Keratinocyte (primary cell): ENCODE results near the gene SPTBN1. TPM values are rescaled to one million over a fixed set of nuclear protein-coding genes. Genes with fewer than 3 reads are reported as not detected.

ENCODE experiments used
- DNase-seq: peaks from one replicate; pipeline ENCODE4 v3.0.0-alpha.2; 2011; ENCODE audit warnings: low read depth, missing footprints, low spot score
- FAIRE-seq: peaks from 2 replicates; lab custom pipeline; 2011; peaks lifted over from hg19 to GRCh38; lab: Jason Lieb, UNC
- H2AFZ ChIP-seq: 2 replicates; pipeline ENCODE4 v1.6.0; 2012; ENCODE audit warnings: low read length, control low read depth, inconsistent platforms; ENCODE audit not compliant: control insufficient read depth
- H3K27ac ChIP-seq: 2 replicates; pipeline ENCODE4 v1.5.1; 2011; ENCODE audit warnings: low read length; ENCODE audit not compliant: control insufficient read depth, insufficient read depth
- H3K27me3 ChIP-seq: 3 replicates; pipeline ENCODE4 v1.6.0; 2011; ENCODE audit warnings: low read length; ENCODE audit not compliant: control insufficient read depth, insufficient read depth; ENCODE audit errors: extremely low read depth
- H3K36me3 ChIP-seq, 2 experiments: 2 replicates in 1 of 2; 3 replicates in 1 of 2; pipeline ENCODE4 v1.5.1; 2011; ENCODE audit warnings: low read length in 2 of 2, mild to moderate bottlenecking in 1 of 2; ENCODE audit not compliant: control insufficient read depth in 2 of 2, insufficient read depth in 2 of 2; ENCODE audit errors: extremely low read depth in 1 of 2
- H3K4me1 ChIP-seq: 3 replicates; pipeline ENCODE4 v1.5.1; 2011; ENCODE audit warnings: low read length; ENCODE audit not compliant: control insufficient read depth, insufficient read depth; ENCODE audit errors: extremely low read depth
- H3K4me2 ChIP-seq: 3 replicates; pipeline ENCODE4 v1.6.0; 2011; ENCODE audit warnings: low read depth, low read length; ENCODE audit not compliant: control insufficient read depth, insufficient read depth; ENCODE audit errors: extremely low read depth
- H3K4me3 ChIP-seq, 3 experiments: fragments of 200-600 bp in 1 of 3; sonication (generic) in 1 of 3; 2 replicates in 2 of 3; 3 replicates in 1 of 3; pipeline ENCODE4 v1.5.1; 2011 to 2016; ENCODE audit warnings: low read length in 3 of 3, mild to moderate bottlenecking in 3 of 3, control low read depth in 2 of 3, inconsistent platforms in 1 of 3, low read depth in 1 of 3, mixed read lengths in 1 of 3, mixed run types in 1 of 3, moderate library complexity in 1 of 3; ENCODE audit not compliant: control insufficient read depth in 2 of 3, insufficient read depth in 2 of 3; ENCODE audit errors: extremely low read depth in 1 of 3
- H3K79me2 ChIP-seq: 2 replicates; pipeline ENCODE4 v1.6.0; 2012; ENCODE audit warnings: low read length; ENCODE audit not compliant: control insufficient read depth, insufficient read depth
- H3K9ac ChIP-seq: 3 replicates; pipeline ENCODE4 v1.6.0; 2011; ENCODE audit warnings: low read length; ENCODE audit not compliant: control insufficient read depth, insufficient read depth; ENCODE audit errors: extremely low read depth
- H3K9me1 ChIP-seq: 3 replicates; pipeline ENCODE4 v1.6.0; 2011; ENCODE audit warnings: low read length; ENCODE audit not compliant: control insufficient read depth, insufficient read depth; ENCODE audit errors: extremely low read depth
- H3K9me3 ChIP-seq: 2 replicates; pipeline ENCODE4 v1.5.1; 2012; ENCODE audit warnings: low read depth, low read length; ENCODE audit not compliant: control insufficient read depth
- H4K20me1 ChIP-seq: 3 replicates; pipeline ENCODE4 v1.6.0; 2011; ENCODE audit warnings: low read length; ENCODE audit not compliant: control insufficient read depth, insufficient read depth; ENCODE audit errors: extremely low read depth
- EZH2 ChIP-seq: IDR thresholded peaks from one replicate; pipeline ENCODE4 v1.6.1; 2012; ENCODE audit warnings: inconsistent platforms, mild to moderate bottlenecking, low read length, moderate library complexity
- dilution Hi-C: fragments of 300-500 bp; cut with MboI; formaldehyde crosslinking; loops from one replicate; pipeline ENCODE4 v1.7.0; 2020; ENCODE audit warnings: low sequenced_read_pairs; ENCODE audit not compliant: extremely low pct_ligation_motif_present
- polyA plus RNA-seq, 5 experiments: library from polyadenylated mRNA; depleted of rRNA in 3 of 5; stranded (reverse) in 3 of 5; stranded (forward) in 1 of 5; unstranded in 1 of 5; fragments of >200 nt; gene quantifications; 1 replicate in 1 of 5; 2 replicates in 3 of 5; 3 replicates in 1 of 5; pipeline versions ENCODE4 v1.2.1 to v1.2.3, GENCODE V29; 2011 to 2012; ENCODE audit warnings: missing spikeins in 2 of 5, low read depth in 1 of 5, low replicate concordance in 1 of 5
- TF ChIP-seq, protein P1 (sequence below), 3 experiments: IDR thresholded peaks in 1 of 3; conservative IDR thresholded peaks in 1 of 3; optimal IDR thresholded peaks in 1 of 3; 2 replicates in 2 of 3; 3 replicates in 1 of 3; pipeline versions ENCODE3 to v1.5.1; 2011; ENCODE audit warnings: low read length in 3 of 3, mild to moderate bottlenecking in 3 of 3, moderate library complexity in 2 of 3, control low read depth in 1 of 3, inconsistent platforms in 1 of 3; ENCODE audit not compliant: insufficient read depth in 2 of 3; ENCODE audit errors: extremely low read depth in 1 of 3

Gene SPTBN1
- polyA plus RNA-seq, 1 donor (not counting 4 experiments of a cell fraction or from before 2014, with no cell fraction given) = 40.0 TPM

DNA sequence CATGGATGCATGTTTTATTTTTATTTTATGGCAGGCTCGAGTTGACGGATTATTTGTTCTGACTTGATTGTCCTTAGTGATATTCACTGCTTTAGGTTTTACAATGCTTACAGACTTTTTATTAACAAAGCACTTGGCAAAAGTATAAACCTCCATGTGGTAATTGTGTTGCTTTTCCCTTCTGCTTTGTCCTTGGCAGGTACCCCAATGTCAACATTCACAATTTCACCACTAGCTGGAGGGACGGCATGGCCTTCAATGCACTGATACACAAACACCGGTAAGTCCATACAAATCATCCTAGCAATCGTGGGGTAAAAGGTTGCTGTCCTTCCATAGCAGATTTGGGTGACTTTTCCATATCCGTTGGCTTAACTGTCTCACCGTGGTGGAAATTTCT is 161.3 kb downstream of the SPTBN1 start:
- H3K4me3 ChIP-seq = no peak overlapping the region
- H3K79me2 ChIP-seq = peaks cover 5% of the 10 kb centered on the region
- no peaks in the 10 kb centered on the region for H3K9me3 ChIP-seq
- H3K4me2 ChIP-seq = no peak overlapping the region
- DNase-seq (no peak), FAIRE-seq (no peak)
- no peaks in the 10 kb centered on the region for H3K9me1 ChIP-seq
- no peak overlapping the region for H2AFZ ChIP-seq
- no peaks in the 10 kb centered on the region for H3K27me3 ChIP-seq
- TF ChIP-seq EZH2 = no peak
- TF ChIP-seq, protein P1, sequence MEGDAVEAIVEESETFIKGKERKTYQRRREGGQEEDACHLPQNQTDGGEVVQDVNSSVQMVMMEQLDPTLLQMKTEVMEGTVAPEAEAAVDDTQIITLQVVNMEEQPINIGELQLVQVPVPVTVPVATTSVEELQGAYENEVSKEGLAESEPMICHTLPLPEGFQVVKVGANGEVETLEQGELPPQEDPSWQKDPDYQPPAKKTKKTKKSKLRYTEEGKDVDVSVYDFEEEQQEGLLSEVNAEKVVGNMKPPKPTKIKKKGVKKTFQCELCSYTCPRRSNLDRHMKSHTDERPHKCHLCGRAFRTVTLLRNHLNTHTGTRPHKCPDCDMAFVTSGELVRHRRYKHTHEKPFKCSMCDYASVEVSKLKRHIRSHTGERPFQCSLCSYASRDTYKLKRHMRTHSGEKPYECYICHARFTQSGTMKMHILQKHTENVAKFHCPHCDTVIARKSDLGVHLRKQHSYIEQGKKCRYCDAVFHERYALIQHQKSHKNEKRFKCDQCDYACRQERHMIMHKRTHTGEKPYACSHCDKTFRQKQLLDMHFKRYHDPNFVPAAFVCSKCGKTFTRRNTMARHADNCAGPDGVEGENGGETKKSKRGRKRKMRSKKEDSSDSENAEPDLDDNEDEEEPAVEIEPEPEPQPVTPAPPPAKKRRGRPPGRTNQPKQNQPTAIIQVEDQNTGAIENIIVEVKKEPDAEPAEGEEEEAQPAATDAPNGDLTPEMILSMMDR (optimal IDR thresholded peaks at IDR 0.05 in 1 of 3, IDR thresholded peaks at IDR 0.05 in 1 of 3, conservative IDR thresholded peaks at IDR 0.05 in 1 of 3; ENCODE audit: extremely low read depth in 1 of 3, insufficient read depth in 2 of 3, low read length in 3 of 3) = no peak
- no peak overlapping the region for H3K27ac ChIP-seq
- H4K20me1 ChIP-seq = peaks cover under 1% of the 10 kb centered on the region
- dilution Hi-C loops = no loop called here
- peaks cover 33 to 39% of the 10 kb centered on the region in 2 experiments for H3K36me3 ChIP-seq
- H3K9ac ChIP-seq = no peak overlapping the region
- H3K4me1 ChIP-seq = peaks cover 3% of the 10 kb centered on the region

DNA sequence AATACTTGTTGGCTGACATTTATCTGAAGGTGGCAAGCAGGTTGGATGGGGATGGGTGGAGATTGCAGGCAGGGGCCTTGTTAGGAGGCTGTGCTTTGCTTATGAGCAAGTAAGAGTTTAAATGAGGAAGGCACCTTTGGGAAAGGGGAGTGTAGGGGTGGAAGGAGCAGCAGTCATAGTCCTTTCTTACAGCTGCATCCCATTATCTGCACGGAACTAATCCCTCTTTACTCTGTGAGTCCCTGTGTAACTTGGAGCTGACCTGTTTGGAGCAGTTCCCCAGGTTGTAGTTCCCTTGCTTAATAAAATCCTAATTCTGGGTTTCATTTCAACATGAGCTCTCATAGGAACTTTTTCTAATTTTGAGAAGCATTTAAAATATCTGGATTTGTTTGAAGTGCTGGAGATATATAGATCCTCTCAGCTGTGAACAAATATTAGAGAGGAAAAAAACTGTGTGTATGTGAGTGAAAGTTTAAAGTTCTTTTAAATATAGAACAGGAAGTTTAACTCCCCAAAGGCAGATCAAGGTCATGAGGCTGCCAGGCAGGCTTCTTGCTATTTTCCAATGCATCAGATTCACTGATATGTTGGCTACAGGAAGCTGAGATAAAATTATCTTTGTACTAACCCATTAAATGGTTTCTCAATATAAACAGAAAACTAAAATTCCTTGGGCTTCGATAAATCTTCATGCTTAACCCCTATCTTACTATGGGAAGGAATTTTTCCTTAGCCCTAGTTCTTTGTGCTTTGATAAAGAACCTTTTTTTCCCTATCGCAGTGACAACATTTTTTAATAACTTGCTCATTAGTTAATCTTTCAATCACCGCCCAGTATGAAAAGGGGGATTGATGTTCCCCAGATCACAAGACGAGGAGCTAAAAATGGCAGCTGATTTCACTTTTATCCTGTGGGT is 162.8 kb downstream of the SPTBN1 start:
- Histone ChIP-seq H3K4me2 (no peak overlapping the region), H3K4me1 (no peaks in the 10 kb centered on the region), H3K36me3 (peaks cover 34 to 44% of the 10 kb centered on the region in 2 experiments), H4K20me1 (no peaks in the 10 kb centered on the region), H3K4me3 (no peak overlapping the region), H3K9me1 (no peaks in the 10 kb centered on the region), H3K27ac (no peak overlapping the region), H3K27me3 (no peaks in the 10 kb centered on the region), H3K9ac (no peak overlapping the region), H2AFZ (no peak overlapping the region), H3K79me2 (peaks cover 2% of the 10 kb centered on the region), H3K9me3 (no peaks in the 10 kb centered on the region)
- TF ChIP-seq, protein P1 (optimal IDR thresholded peaks at IDR 0.05 in 1 of 3, IDR thresholded peaks at IDR 0.05 in 1 of 3, conservative IDR thresholded peaks at IDR 0.05 in 1 of 3; ENCODE audit: extremely low read depth in 1 of 3, insufficient read depth in 2 of 3, low read length in 3 of 3) = no peak
- no peak for TF ChIP-seq EZH2
- dilution Hi-C loops = no loop called here
- DNase-seq (no peak), FAIRE-seq (no peak)
